Hematopoietic multipotent progenitor cell treated with erythropoietin and hydrocortisone succinate and interleukin-3 and kit ligand, for 15 days (in vitro differentiated cells): ENCODE data around the gene TAF6L.
"Not testable (repeated sequence)": the region's sequence is repeated elsewhere in the genome, so short reads cannot be mapped to it uniquely, and the experiment has no call there.

Source experiments
- DNase-seq: peaks from one replicate; pipeline ENCODE4 v3.0.0-alpha.2; 2015; ENCODE audit warnings: low spot score

TAF6L gene, protein sequence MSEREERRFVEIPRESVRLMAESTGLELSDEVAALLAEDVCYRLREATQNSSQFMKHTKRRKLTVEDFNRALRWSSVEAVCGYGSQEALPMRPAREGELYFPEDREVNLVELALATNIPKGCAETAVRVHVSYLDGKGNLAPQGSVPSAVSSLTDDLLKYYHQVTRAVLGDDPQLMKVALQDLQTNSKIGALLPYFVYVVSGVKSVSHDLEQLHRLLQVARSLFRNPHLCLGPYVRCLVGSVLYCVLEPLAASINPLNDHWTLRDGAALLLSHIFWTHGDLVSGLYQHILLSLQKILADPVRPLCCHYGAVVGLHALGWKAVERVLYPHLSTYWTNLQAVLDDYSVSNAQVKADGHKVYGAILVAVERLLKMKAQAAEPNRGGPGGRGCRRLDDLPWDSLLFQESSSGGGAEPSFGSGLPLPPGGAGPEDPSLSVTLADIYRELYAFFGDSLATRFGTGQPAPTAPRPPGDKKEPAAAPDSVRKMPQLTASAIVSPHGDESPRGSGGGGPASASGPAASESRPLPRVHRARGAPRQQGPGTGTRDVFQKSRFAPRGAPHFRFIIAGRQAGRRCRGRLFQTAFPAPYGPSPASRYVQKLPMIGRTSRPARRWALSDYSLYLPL

GRCh38 chr11:62771144-62772021 is at the start of gene TAF6L:
TAF6L (plus strand) TSS chr11:62771396; CDS start chr11:62775784, 4,388 bp downstream.
- DNase-seq = peak; percentile 93

- no peak for DNase-seq
Observed at GRCh38 chr11:62721994-62722393, 49.2 kb upstream of the TAF6L start.

GRCh38 chr11:62724171-62724570 is 47.0 kb upstream of the TAF6L start:
- no peak for DNase-seq

DNA sequence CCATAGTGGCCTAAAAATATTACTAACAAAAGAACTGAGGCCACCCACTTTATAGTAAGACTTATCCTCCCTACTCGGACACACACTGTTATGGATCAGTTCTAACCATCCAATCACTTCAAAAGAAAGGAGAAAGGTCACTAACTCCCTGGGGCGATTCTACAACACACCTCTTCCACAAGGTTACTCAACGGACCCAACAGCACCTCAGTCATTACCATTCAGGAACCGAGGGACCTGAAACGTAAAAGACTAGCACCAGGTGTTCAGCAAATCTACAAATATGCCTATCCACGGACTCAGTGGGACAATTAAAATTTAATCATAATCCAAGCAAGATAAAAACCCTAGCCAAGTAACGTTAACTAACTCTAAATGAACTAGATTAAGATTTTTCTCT is 45.5 kb upstream of the TAF6L start:
- no peak for DNase-seq

DNA sequence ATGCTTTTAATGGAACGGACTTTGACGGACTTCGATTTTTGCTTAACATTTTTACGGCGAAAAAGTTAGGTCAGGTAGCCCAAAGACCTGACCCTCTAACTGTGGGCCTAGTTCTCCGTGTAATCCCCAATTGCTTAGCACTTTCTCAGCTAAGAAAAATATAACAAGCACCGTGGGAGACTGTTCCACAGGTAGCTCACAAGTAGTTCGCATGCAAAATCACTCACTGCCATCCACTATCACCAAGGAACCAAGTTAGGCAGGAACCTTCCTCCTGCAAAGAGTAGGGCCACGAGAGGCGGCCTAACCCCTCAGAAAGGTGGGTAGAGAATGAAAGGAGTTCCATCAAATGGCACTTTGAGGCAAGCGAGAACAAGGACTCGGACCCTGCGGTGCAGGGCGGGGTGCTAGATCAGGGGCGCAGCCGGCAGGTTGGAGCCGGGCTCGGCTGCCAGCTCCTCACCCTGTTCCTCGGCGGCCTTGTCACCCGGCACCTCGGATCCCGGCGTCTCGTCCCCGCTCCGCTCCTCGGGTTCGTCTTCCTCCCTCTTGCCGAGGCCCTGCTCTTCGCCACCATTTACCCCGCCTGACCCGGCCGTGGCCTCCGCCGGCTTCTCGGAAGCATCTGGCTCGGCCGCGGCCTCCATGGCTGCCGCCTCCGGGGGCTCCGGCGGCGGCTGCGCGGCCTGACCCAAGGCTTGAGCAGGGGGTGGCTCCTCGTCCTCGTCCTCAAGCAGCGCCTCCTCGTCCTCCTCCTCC is 44.9 kb upstream of the TAF6L start:
- DNase-seq = peak; percentile 17

DNA sequence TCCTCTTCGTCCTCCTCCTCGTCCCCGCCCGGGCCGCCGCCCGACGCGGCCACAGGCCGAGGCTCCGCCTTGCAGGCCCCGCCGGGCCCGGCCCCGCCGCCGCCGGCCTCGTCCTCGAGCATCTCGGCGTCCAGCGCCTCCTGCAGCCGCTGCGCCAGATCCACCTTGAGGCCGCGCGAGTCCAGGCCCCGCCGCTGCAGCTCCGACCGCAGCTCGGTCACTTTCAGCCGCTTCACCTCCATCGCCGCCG is 44.4 kb upstream of the TAF6L start:
- no peak for DNase-seq

DNA sequence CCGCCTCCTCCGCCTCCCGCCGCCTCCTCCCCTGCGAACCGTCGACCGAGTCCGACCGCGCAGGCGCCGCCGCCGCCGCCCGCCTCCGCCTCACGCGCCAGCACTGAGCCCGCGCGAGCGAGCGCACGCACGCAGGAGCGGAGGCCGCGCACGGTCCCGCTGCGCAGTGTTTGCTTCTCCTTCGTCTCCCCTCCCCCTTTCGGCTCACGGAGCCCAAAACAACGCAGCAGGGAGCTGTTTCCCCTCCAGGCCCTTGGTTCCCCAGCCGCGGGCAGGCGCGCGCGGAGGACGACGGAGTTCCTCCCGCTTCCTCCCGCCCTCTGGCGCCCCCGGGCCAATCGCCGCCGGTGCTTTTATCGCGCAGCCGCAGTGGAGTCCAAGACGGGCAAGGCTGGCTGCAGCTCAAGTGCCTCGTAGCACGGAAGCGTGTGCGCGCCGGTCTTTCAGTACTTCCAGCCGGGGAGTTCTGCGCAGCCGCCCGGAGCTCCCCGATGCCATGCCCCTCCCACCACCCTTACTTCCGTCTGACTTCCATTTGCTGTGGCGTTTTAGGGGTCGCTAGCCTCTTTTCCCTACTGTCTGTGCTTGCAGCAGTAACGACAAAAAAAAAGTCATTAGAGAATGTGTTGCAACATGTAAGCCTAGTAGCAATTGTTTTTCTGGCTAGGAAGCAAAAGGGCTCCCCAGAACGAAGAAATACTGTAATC is 43.9 kb upstream of the TAF6L start, which contains the start of gene HNRNPUL2:
Gene HNRNPUL2, minus strand, starts transcription at position 293 of the 707 bp plus-strand sequence. CDS start 301 bp downstream, outside the sequence.
- DNase-seq = peak; percentile 98

DNA sequence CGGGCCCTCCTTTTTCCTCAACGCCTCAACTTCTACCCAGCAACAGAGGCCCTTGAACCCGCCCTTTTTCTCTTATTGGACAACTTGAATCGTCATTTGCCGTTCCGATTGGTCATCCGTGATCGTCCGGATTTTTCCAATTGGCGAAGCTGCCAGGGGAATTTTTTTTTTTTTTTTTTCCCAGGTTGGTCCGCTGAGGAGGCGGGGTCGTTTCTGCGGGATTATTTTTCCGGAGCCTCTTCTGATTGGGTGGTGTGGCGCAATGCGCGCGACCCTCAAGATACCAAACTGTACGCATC is 43.4 kb upstream of the TAF6L start:
- peak; percentile 98 for DNase-seq

- DNase-seq = peak; percentile 91
Observed at GRCh38 chr11:62728171-62728988, 42.8 kb upstream of the TAF6L start, which contains the start of gene TTC9C. TTC9C (plus strand) TSS chr11:62728486; CDS start chr11:62728849, 363 bp downstream.

GRCh38 chr11:62730076-62730475 is 41.1 kb upstream of the TAF6L start:
- DNase-seq = not testable (repeated sequence)

DNA sequence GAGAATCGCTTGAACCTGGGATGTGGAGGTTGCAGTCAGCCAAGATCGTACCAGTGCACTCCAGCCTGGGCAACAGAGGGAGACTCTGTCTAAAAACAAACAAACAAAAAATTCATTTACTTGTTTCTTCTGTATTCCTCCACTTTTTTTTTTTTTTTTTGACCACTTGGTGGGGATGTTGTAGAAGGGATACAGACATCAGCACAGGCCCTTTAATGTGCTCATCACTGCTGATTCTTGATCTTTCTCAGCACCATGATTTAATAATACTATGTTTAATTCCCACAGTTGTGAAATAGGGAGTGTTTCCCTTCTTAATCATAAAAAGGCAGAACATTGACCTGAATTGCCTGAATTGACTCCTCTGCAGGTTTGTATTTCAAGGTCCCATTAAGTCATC is 38.4 kb upstream of the TAF6L start:
- DNase-seq = peak; percentile 60

- DNase-seq = no peak
Observed at GRCh38 chr11:62737196-62737595, 34.0 kb upstream of the TAF6L start.

GRCh38 chr11:62747475-62748160 is 23.6 kb upstream of the TAF6L start:
- DNase-seq = no peak

DNA sequence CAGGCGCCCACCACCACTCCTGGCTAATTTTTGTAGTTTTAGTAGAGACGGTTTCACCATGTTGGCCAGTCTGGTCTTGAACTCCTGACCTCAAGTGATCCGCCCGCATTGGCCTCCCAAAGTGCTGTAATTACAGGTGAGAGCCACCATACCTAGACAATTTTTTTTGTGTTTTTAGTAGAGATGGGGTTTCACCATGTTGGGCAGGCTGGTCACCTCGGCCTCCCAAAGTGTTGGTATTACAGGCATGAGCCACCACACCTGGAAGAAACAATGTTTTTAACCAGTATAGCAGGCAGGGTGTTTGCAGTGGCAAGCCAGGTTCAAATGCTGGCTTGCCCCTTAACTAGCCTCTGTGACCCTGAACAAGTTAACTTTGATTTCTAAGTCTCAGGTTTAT is 21.3 kb upstream of the TAF6L start:
- not testable (repeated sequence) for DNase-seq

- DNase-seq = no peak
Observed at GRCh38 chr11:62752177-62752785, 18.9 kb upstream of the TAF6L start.

GRCh38 chr11:62752994-62753735 is 18.0 kb upstream of the TAF6L start:
- DNase-seq = no peak

- peak; percentile 99 for DNase-seq
Observed at GRCh38 chr11:62753736-62754603, 17.2 kb upstream of the TAF6L start, which contains the start of gene ZBTB3. ZBTB3 (minus strand) TSS chr11:62754160; CDS start chr11:62753664, 496 bp downstream.
